Mesenchymal stem cell (in vitro differentiated cells and primary cell): ENCODE data around the gene RHOU.

Source experiments
- DNase-seq: peaks from one replicate; pipeline ENCODE4 v3.0.0-alpha.2; 2013
- H2AFZ ChIP-seq: one replicate; pipeline ENCODE4 v1.6.1; 2013; ENCODE audit warnings: low read depth, mild to moderate bottlenecking, control low read depth, inconsistent platforms, low read length, moderate library complexity
- H2AK5ac ChIP-seq: 2 replicates; pipeline ENCODE4 v1.6.1; 2013; ENCODE audit warnings: low read length, moderate library complexity, mild to moderate bottlenecking, inconsistent platforms; ENCODE audit not compliant: severe bottlenecking
- H2BK120ac ChIP-seq: one replicate; pipeline ENCODE4 v1.6.1; 2013; ENCODE audit warnings: low read depth, mild to moderate bottlenecking, inconsistent platforms, low read length, moderate library complexity
- H2BK12ac ChIP-seq, 2 experiments: one replicate each; pipeline ENCODE4 v1.6.1; 2013; ENCODE audit warnings: inconsistent platforms in 2 of 2, low read length in 2 of 2, mild to moderate bottlenecking in 2 of 2, moderate library complexity in 2 of 2, control low read depth in 1 of 2
- H2BK15ac ChIP-seq: one replicate; pipeline ENCODE4 v1.6.1; 2013; ENCODE audit warnings: mild to moderate bottlenecking, low read depth, inconsistent platforms; ENCODE audit not compliant: poor library complexity, severe bottlenecking
- H2BK5ac ChIP-seq: 2 replicates; pipeline ENCODE4 v1.6.1; 2013; ENCODE audit warnings: low read depth, mild to moderate bottlenecking, low read length, control low read depth, inconsistent platforms; ENCODE audit not compliant: poor library complexity, severe bottlenecking
- H3K14ac ChIP-seq, 2 experiments: one replicate each; pipeline ENCODE4 v1.6.1; 2013; ENCODE audit warnings: inconsistent platforms in 2 of 2, low read length in 2 of 2, control low read depth in 1 of 2, mild to moderate bottlenecking in 1 of 2, moderate library complexity in 1 of 2
- H3K18ac ChIP-seq, 2 experiments: one replicate each; pipeline ENCODE4 v1.6.1; 2013; ENCODE audit warnings: inconsistent platforms in 2 of 2, low read length in 2 of 2, control low read depth in 1 of 2, low read depth in 1 of 2, mild to moderate bottlenecking in 1 of 2
- H3K23ac ChIP-seq, 2 experiments: one replicate each; pipeline ENCODE4 v1.6.1; 2013; ENCODE audit warnings: inconsistent platforms in 2 of 2, low read length in 2 of 2, mild to moderate bottlenecking in 2 of 2, moderate library complexity in 2 of 2, control low read depth in 1 of 2
- H3K27ac ChIP-seq: 2 replicates; pipeline ENCODE4 v1.5.1; 2013; ENCODE audit warnings: mild to moderate bottlenecking, moderate library complexity, low read length, control low read depth, inconsistent platforms; ENCODE audit not compliant: poor library complexity, severe bottlenecking
- H3K27me3 ChIP-seq, 2 experiments: 2 replicates each; pipeline versions ENCODE4 v1.6.1 to v1.7.0; 2013; ENCODE audit warnings: low read length in 2 of 2, mild to moderate bottlenecking in 2 of 2, moderate library complexity in 2 of 2, control low read depth in 1 of 2, inconsistent platforms in 1 of 2; ENCODE audit not compliant: control insufficient read depth in 1 of 2, insufficient read depth in 1 of 2
- H3K36me3 ChIP-seq, 2 experiments: 2 replicates each; pipeline versions ENCODE4 v1.6.1 to v1.7.0; 2013; ENCODE audit warnings: low read length in 2 of 2, control low read depth in 1 of 2, inconsistent platforms in 1 of 2, low read depth in 1 of 2, mild to moderate bottlenecking in 1 of 2; ENCODE audit not compliant: insufficient read depth in 2 of 2, control insufficient read depth in 1 of 2
- H3K4ac ChIP-seq, 2 experiments: one replicate each; pipeline ENCODE4 v1.6.1; 2013; ENCODE audit warnings: inconsistent platforms in 2 of 2, low read length in 2 of 2, mild to moderate bottlenecking in 2 of 2, moderate library complexity in 2 of 2, control low read depth in 1 of 2, low read depth in 1 of 2
- H3K4me1 ChIP-seq: 2 replicates; pipeline ENCODE4 v1.6.1; 2013; ENCODE audit warnings: low read depth, low read length, control low read depth; ENCODE audit not compliant: control insufficient read depth, insufficient read depth
- H3K4me2 ChIP-seq: 2 replicates; pipeline ENCODE4 v1.6.1; 2013; ENCODE audit warnings: low read length, mild to moderate bottlenecking, inconsistent platforms; ENCODE audit not compliant: poor library complexity, severe bottlenecking
- H3K4me3 ChIP-seq, 2 experiments: 2 replicates each; pipeline versions ENCODE4 v1.5.1 to v1.7.0; 2013; ENCODE audit warnings: low read length in 2 of 2, mild to moderate bottlenecking in 2 of 2, control low read depth in 1 of 2, low read depth in 1 of 2; ENCODE audit not compliant: insufficient read depth in 1 of 2
- H3K79me1 ChIP-seq: replicated peaks from 2 replicates; pipeline ENCODE4 v1.6.1; 2013; ENCODE audit warnings: mild to moderate bottlenecking, control low read depth, low read length, inconsistent platforms; ENCODE audit not compliant: poor library complexity, severe bottlenecking
- H3K9ac ChIP-seq: 2 replicates; pipeline ENCODE4 v1.7.0; 2013; ENCODE audit warnings: mild to moderate bottlenecking, low read length, moderate library complexity
- H3K9me3 ChIP-seq: 2 replicates; pipeline ENCODE4 v1.7.0; 2013; ENCODE audit warnings: mild to moderate bottlenecking, low read length; ENCODE audit not compliant: control insufficient read depth
- H4K8ac ChIP-seq: one replicate; pipeline ENCODE4 v1.6.1; 2013; ENCODE audit warnings: inconsistent platforms, mild to moderate bottlenecking, low read length, moderate library complexity
- H4K91ac ChIP-seq: one replicate; pipeline ENCODE4 v1.6.1; 2013; ENCODE audit warnings: mild to moderate bottlenecking, low read length, inconsistent platforms
- WGBS: methylation state at CpG from one replicate; pipeline ENCODE4 v1.1.7; 2013; ENCODE audit warnings: mixed read lengths; 5-methylcytosine and 5-hydroxymethylcytosine counted together

RHOU gene

DNA sequence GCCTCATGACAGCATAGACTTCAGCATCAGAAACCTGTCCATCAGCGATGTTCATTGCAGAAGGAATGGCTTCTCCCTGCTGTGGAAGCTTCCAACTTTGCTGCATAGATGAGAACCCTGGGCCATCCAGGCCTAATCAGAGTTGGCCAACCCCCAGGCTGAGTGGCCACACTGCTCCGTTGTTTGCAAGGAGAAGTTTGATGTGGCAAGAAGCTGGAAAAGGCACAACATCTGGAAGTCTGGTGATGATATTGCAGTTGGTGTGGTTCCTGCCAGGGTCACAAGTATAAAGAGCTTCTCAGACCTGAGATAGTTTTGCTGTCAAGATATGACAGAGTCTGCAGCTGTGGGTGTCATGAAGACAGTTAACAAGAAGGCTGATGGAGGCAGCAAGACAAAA is 41.2 kb downstream of the RHOU start:
- no peak overlapping the region for H2AFZ ChIP-seq
- H3K4me1 ChIP-seq, result no peaks in the 10 kb centered on the region
- H3K4me3 ChIP-seq, result no peak overlapping the region
- H3K79me1 ChIP-seq, result no peaks in the 10 kb centered on the region
- no peak overlapping the region for H4K8ac ChIP-seq
- H3K4me2 ChIP-seq, result no peak overlapping the region
- H2BK120ac ChIP-seq, result no peak overlapping the region
- 94% methylated on average over 2 of the region's 2 CpGs for WGBS
- H2BK12ac ChIP-seq, result no peak overlapping the region
- peaks cover 0 to 8% of the 10 kb centered on the region in 2 experiments for H3K27me3 ChIP-seq
- H3K4ac ChIP-seq, result no peak overlapping the region
- no peak overlapping the region for H2BK15ac ChIP-seq
- no peak overlapping the region for H2BK5ac ChIP-seq
- no peak overlapping the region for H3K9ac ChIP-seq
- H3K23ac ChIP-seq, result no peak overlapping the region
- H2AK5ac ChIP-seq, result no peak overlapping the region
- H3K9me3 ChIP-seq, result no peaks in the 10 kb centered on the region
- H4K91ac ChIP-seq, result no peak overlapping the region
- H3K27ac ChIP-seq, result no peak overlapping the region
- DNase-seq, result no peak
- no peaks in the 10 kb centered on the region for H3K36me3 ChIP-seq
- no peak overlapping the region for H3K14ac ChIP-seq
- H3K18ac ChIP-seq, result no peak overlapping the region

DNA sequence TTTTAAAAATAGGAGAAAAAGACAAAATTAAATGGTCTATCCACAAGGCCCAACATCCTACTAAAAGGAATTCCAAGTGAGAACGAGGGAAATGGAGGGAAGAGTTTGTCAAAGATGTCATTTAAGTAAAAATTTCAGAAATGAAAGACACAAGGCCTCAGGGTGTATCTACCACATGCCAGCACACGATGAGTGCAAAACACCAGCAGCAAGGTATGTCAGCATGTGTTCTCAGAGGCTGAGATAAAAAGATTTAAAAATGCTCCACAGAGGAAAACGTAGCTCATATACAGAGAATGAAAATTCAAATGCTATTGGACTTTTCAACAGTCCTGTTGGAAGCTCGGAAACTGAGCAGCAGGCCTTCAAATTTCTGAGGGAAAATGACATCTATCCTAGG is 42.0 kb downstream of the RHOU start:
- Histone ChIP-seq H3K9ac (no peak overlapping the region), H3K14ac (no peak overlapping the region), H3K36me3 (no peaks in the 10 kb centered on the region), H2BK12ac (no peak overlapping the region), H3K18ac (no peak overlapping the region), H3K9me3 (no peaks in the 10 kb centered on the region), H3K27me3 (peaks cover 0 to 8% of the 10 kb centered on the region in 2 experiments), H4K91ac (no peak overlapping the region), H3K4me1 (no peaks in the 10 kb centered on the region), H3K27ac (no peak overlapping the region), H3K4ac (no peak overlapping the region), H2BK5ac (no peak overlapping the region), H3K79me1 (no peaks in the 10 kb centered on the region), H3K4me3 (no peak overlapping the region), H2AK5ac (no peak overlapping the region), H3K4me2 (no peak overlapping the region), H2BK120ac (no peak overlapping the region), H3K23ac (no peak overlapping the region), H2BK15ac (no peak overlapping the region), H2AFZ (no peak overlapping the region), H4K8ac (no peak overlapping the region)
- 89% methylated on average over 4 of the region's 4 CpGs for WGBS
- no peak for DNase-seq

DNA sequence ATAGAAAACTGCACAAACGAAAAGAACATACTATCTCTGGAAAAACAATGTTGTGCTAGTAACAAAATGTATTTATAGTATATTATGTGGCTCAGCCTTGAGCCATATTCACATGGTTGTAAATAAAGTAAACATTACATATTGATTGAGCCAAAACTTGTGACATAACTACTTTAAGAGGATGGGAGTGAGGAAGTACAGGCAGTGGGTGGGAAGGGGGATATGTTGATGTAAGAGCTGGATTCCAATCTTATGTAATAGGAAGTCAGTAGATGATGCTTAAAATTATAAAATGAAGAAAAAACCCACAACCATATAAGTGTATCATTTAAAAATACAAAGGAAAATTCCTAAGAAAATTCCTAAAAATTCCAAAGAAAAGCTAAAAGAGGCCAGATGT is 42.7 kb downstream of the RHOU start:
- 100% methylated on average over 1 of the region's 1 CpG for WGBS
- H3K9ac ChIP-seq, result no peak overlapping the region

DNA sequence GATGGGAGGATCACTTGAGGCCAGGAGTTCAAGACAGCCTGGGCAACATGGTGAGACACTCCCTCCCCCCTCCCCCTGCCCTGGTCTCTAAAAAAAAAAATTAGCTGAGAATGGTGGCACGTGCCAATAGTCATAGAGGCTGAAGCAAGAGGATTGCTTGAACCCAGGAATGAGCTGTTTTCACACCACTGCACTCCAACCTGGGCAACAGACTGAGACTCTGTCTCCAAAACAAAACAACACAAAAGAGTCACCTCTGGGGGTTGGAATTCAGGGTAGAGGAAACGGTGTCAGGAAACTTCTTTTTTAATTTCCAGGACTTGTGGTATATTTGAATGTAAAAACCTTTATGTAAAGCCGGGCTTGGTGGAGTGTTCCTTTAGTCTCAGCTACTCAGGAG is 43.2 kb downstream of the RHOU start:
- H2AFZ ChIP-seq, result no peak overlapping the region
- H3K4me2 ChIP-seq, result no peak overlapping the region
- H3K36me3 ChIP-seq, result no peaks in the 10 kb centered on the region
- no peak for DNase-seq
- H3K23ac ChIP-seq, result no peak overlapping the region
- H3K4me3 ChIP-seq, result no peak overlapping the region
- no peaks in the 10 kb centered on the region for H3K9me3 ChIP-seq
- H2BK5ac ChIP-seq, result no peak overlapping the region
- peaks cover 0 to 12% of the 10 kb centered on the region in 2 experiments for H3K27me3 ChIP-seq
- H3K79me1 ChIP-seq, result no peaks in the 10 kb centered on the region
- no peak overlapping the region for H2BK120ac ChIP-seq
- no peak overlapping the region for H3K27ac ChIP-seq
- no peak overlapping the region for H3K9ac ChIP-seq
- no peak overlapping the region for H4K8ac ChIP-seq
- H3K18ac ChIP-seq, result no peak overlapping the region
- no peak overlapping the region for H3K4ac ChIP-seq
- peaks cover 3% of the 10 kb centered on the region for H3K4me1 ChIP-seq
- no peak overlapping the region for H4K91ac ChIP-seq
- 93% methylated on average over 2 of the region's 3 CpGs for WGBS
- no peak overlapping the region for H3K14ac ChIP-seq
- H2BK12ac ChIP-seq, result no peak overlapping the region
- H2AK5ac ChIP-seq, result no peak overlapping the region
- no peak overlapping the region for H2BK15ac ChIP-seq

More for the DNA sequence above, 42.7 kb downstream of the RHOU start:
- Histone ChIP-seq H3K79me1 (no peaks in the 10 kb centered on the region), H3K4me1 (peaks cover 3% of the 10 kb centered on the region), H3K23ac (no peak overlapping the region), H2BK12ac (no peak overlapping the region), H2BK5ac (no peak overlapping the region), H3K36me3 (no peaks in the 10 kb centered on the region), H3K4ac (no peak overlapping the region), H3K27me3 (peaks cover 0 to 8% of the 10 kb centered on the region in 2 experiments), H3K9me3 (no peaks in the 10 kb centered on the region), H2BK15ac (no peak overlapping the region), H4K91ac (no peak overlapping the region), H3K27ac (no peak overlapping the region), H3K18ac (no peak overlapping the region), H3K4me2 (no peak overlapping the region), H3K4me3 (no peak overlapping the region), H2AFZ (no peak overlapping the region), H2BK120ac (no peak overlapping the region), H3K14ac (no peak overlapping the region), H4K8ac (no peak overlapping the region), H2AK5ac (no peak overlapping the region)
- DNase-seq, result no peak
